Brain pericyte (primary cell): ENCODE measurements around the gene NCKAP5.

ENCODE experiments used
- DNase-seq: peaks from one replicate; pipeline ENCODE4 v3.0.0-alpha.2; 2012; ENCODE audit warnings: low read depth, low spot score

Gene NCKAP5

DNA sequence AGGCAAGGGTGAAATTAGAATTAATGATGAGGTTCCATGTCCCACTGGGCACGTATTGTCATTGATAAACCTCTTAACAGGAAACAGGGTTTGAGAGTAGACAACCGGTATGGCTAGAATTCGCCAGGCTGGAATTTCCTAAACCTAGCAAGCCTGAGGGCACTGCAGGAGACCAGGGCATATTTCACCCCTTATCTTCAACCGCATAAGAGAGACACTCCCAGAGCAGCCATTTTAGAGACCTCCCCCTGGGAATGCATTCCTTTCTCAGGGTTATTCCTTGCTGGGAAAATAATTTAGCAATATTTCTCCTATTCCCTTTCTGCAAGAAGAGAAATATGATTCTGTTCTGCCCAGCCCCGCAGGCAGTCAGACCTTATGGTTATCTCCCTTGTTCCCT, 563.6 kb downstream of the NCKAP5 start:
- DNase-seq = no peak

DNA sequence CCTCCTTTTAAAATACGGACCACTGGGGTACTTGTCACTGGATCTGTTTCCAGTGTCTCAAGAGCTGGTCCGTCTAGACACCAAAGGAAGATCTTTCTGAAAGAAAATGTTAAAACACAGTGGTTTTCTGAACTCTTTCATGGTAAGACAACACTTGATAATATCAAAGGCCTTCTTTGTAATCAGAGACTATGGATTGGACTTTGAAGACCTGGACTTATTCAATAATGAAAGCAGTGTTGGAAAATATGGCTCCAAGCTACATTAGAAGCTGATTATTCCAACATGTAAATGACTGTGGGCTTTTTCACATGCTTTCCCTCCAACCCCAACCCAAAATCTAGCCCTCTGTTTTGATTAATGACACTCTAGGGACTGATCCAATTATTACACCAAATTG, 568.8 kb downstream of the NCKAP5 start:
- no peak for DNase-seq

DNA sequence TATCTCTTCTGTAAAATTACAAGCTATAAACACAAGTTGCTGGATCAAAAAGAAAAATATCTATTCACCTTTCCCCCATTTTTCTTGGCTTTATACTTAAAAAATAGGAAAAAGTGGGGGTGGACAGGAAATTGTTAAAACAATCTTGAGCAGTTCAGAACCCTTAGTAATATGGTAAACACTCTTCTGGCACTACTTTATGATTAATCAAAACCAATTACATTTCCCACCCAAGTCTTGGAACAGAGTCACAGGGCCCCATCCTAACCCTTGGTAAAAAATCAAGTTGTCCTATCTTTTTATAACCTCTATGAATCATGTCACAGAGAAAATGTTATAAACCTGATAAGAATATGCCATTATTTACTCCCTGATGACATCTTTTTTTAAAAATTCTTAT, 570.0 kb downstream of the NCKAP5 start:
- DNase-seq = no peak

DNA sequence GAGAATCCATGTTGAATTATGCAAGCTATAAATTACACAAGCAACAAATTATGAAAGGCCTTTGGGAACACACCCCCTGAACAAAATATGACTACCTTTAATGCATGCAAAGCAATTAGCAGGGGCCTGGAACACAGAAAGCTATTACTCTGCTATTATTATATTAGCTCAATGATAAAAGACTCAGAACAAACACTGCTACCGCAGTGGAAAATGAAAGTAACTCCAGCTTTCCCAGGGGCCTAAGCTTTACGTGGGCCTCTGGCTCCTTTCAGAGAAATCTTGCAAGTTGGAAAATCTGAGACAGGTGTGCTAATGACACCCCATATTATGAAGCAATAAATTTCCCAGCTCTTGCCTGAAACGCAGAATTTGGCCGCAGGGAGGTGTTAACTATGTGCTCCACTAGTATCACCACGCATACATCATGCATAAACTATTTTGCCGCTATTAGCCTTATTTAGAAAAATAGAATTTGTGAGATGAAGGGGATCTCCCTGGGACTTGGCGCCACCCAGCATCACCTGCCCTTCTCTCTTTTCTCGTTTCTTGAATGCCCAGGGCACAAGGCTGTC, 576.7 kb downstream of the NCKAP5 start:
- DNase-seq = no peak

DNA sequence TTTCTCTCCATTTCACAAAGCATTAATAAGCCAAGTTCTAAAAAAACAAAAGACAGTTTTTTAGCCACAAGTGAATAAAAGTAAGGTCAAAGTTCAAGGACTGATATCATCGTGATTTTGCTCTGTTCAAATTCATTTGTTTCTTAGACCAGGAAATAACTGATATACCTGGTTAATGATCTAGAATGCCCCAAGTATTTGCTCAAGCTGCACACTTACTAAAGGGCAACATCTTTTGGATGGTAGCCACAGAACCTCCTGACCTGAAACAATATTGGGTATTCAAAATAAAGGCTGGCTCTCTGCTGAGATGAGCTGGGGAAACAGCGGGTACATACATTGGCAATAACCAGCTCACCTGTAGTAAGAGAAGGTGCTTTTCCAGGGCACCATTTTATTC, 583.5 kb downstream of the NCKAP5 start:
- DNase-seq = no peak

DNA sequence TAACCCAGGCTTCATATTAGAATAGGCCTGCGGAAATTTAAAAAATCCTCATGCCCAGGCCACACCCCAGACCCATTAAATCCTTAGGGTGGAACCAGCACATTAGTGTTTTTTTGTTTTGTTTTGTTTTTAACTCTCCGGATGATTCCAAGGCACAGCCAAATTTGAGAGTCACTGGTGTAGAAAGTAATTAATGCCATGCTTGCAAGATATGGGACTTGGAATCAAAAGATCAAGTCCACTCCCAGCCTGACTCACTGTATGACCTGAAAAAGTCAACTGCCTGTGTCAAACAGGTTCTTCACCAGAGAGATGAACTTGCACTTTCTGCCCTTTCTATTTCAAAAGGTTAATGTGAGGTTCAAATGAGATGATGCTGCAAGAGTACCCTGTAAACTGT, 588.0 kb downstream of the NCKAP5 start:
- DNase-seq = no peak

DNA sequence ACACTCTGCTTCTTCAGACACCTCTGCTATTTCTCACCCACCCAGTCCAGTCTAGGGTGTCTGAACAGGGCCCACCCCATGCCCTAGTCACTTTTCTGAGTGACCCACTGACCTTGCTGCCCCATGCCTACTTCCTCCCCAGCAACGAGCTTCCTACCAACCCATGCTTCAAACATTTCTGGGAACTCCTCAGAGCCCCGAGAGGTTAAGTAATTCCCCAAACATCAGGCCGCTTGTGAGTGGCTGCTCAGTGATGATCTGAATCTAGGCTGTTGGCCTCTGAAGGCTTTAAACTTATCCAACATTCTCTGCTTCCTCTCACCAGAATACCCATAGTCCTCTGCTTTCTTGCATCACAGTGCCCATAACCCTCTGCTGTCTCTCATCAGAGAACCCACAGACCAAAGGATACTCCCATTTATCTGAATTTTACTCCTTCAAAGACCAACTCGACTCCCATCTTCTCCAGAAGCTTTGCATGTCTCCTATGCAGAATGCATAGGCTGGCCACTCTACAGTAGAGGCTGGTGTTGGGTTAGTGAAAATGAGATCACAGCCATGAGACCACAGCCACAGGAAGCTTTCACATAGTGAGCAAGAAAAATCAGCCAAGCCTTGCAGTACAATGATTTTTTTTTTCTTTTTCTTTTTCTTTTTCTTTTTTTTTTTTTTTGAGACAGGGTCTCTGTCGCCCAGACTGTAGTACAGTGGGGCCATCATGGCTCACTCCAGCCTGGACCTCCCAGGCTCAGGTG, 588.7 kb downstream of the NCKAP5 start:
- no peak for DNase-seq

DNA sequence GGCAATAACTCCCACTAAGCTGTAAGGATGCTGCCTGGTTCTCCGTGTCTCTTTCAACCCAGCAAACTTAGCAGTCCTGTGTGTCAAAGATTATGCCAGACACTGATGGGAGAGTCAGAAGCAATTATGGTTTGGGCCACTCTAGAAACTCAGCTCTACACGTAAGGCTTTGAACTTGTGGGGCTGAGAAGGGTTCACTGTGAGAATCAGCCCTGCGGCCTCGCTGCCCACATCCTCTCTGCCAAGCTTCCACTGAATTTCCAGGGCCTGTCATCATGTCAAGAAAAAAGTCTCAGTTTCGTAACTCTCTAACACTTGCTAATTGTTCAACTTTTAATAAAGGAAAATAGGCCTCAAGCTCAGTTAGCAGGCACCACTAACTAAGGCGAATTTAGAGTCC, 589.4 kb downstream of the NCKAP5 start:
- no peak for DNase-seq

DNA sequence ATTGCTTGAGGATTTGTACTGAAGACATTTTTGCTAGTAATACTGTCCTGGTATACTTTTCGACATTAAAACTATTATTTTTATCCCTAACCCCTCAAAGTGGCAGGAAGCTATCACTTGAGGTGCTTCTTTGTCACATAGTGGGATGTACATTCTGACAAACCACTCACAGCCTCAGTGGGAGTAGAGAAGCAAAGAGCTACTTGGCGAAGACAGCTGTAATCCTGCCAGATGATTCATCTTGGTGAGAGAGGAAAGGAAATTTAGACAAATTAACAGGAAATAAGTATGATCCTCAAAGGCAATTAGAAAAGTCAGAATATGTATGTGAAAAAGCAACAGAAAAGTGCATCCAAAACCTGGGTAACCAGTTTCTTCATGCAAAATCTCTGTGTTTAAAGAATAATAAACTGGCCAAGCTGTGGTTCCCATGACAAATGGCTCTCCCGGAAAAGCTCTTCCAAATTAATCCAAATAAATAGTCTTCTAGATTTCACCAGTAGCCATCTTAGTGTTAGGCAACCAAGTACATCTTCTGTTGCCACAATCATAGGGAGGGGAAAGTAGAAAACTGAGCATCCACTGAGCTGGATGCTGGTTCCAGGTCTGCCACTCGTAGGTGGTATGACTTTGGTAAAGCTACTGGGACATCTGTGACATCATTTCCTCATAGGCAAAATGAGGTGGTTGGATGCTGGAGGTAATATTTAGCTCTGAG, 590.3 kb downstream of the NCKAP5 start:
- no peak for DNase-seq

DNA sequence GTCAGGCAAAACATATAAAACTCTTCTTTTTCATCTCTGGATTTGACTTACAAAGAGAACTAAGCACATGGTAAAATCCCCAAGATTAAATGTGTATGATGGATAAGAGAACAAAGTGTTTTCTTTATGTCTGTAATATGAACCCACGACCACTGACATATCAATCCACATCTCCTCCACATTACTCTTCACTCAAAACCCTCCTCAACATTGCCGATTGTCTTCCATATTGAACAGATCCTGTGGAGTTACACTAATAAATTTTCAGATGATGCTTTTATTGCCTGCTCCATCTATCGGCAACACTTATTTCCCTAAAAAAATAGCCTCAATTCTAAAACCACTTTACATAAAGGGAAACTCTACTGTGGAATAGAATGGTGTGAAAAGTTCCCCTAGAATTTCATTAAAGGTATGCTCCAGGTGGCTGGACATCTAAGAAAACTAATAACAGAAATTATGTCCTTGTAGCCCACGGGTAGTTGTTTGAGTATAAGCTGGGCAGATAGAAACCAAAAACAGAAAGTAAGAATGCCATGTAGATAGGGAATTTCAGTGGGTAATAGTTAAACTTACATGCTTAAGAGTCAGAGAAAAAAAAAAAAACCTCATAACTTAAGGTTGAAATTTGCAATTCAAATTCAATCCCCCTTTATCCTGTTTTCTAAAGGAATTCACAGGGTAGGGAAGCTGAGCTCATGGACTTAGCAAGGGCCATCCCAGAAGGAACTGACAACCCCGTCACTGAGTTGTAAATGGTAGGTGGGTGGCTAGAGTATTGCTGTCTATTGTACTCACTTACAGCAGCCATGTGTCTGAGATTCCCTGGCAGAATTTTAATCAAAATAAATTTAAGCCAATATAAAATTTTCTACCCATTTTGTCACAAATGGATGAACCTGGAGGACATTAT, 592.8 kb downstream of the NCKAP5 start:
- DNase-seq = no peak

DNA sequence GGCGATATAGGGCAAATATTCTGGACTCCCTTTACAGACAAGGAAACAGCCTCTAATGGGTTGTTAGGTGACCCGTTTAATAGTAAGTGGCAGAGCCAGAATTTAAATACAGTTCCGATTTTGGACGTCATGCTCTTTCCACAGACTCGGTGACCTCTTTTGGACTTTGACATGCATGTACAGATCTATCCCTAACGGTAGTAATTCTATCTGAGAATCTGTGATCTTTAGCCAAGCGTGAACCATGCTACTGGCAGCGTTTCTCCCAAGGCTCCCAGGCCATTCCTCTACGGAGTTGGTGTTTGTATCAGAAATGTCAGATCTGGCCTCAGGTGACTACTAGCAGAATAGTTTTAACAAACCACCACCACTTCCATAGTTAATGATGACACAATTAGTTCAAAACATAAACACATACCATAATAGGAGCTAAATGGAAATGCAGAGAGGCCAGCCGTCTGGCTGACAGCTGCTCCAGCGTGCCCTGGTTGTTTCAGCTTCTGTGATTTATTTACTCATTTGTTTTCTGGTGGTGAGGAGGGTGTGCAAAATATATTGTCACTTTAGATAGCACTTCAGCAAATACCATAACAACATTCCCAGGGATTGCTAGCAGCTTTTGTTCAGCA, 593.7 kb downstream of the NCKAP5 start:
- no peak for DNase-seq

DNA sequence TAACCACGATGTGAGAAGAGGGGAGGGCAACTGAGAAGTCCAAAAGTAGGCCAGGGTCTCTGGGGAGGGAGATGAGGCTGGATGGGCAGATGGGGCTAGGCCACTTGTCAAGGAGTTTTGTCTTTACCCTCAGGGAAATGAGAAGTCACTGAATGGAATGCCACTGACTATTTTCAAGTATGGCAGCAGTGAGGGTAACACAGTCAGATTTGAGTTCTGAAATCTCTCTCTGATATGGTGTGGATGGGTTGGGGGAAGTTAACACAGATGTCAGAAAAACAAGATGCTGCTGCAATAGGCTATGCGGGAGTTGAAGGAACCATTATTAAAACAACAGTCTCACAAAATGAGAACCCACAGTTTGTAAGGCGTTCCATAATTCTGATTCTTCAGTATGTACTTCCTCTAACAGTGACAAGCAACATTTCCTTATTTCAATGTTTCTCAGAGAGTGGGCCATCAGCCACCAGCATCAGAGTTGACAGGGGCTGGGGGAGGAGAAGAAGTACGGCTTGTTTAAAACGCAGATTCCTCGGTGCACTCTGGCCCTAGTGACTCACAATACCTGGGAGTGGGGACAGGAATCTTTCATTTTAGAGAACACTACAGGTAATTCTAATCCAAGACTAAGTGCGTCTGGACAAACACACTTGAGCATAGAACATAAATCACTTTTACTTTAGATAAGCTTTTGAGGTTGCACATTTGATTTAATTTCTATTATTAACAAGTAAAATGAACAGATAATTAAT, 596.8 kb downstream of the NCKAP5 start:
- DNase-seq = no peak

DNA sequence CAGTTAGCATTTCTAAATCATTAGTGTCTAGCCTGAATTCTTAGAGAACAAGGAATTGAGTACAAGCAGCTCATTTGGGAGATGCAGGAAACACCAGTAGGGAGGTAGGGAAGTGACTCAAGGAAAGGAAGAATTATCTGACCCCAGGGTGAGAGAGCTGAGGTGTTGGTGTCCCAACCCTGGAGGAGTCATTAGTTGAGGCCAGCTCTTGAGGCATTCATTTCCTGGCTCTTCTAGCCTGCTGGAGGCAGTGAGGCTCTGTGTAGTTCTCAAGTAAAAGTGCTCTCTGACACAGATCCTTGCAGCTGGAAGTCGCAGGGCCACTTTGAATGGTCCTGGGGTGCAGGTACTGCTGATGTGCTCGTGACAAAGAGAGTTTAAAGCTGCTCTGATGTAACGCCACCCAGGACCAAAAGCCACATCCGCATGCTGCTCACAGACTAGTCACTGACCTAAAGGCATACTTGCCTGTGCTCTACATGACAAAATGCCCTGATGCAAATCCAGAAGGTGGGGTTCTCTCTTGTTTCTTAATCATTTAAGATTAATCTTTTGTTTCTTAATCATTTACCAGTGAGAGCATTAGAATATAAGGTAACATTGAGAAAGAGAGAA, 598.8 kb downstream of the NCKAP5 start:
- DNase-seq = no peak

DNA sequence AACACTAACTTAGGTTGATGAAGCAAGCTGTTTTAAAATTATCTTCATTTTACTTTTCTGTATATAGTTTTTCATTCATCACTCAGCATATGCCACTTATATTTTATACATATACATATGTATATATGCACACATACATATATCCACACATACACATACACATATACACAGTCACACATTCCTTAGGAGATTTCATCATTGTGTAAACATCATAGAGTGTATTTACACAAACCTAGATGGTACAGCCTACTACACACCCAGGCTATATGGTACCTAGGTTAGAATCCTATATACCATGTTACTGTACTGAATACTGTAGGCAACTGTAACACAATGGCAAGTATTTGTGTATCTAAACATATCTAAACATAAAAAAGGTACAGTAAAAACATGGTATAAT, 602.8 kb downstream of the NCKAP5 start:
- DNase-seq = no peak

DNA sequence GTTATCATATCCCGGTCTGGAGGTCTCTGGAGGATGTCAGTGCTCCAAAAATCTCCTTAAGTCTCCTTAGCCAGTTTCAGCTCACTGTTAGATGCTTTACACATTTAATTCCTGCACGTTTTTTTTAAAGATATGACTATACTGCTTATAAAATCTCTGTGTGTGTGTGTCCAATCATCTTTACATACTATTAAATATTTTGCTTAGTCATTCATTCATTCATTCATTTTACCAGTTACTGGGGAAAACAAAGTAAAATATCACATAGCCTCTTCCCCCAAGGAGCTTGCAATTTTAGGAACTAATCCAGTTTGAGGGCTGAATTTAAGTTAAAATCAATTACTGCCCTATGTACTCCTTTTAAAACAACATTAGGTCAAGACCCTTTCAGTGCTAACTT, 605.1 kb downstream of the NCKAP5 start:
- no peak for DNase-seq

DNA sequence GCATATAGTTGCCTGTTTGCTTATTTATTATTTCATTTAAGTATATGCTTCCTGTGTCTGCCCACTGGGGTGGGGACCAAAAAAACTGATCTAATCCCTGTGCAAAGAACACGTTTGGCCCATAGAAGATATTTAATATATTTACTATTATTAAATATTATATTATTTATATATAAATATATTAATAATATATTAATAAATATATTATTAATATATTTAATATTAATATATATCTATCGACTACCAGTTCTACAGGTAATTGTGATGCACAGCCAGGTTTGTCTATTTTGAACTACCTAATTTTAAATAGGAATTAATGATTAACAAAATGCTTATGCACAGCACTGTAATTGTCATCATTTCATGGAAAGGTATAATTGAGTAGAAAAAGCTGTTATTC, 609.4 kb downstream of the NCKAP5 start:
- no peak for DNase-seq

DNA sequence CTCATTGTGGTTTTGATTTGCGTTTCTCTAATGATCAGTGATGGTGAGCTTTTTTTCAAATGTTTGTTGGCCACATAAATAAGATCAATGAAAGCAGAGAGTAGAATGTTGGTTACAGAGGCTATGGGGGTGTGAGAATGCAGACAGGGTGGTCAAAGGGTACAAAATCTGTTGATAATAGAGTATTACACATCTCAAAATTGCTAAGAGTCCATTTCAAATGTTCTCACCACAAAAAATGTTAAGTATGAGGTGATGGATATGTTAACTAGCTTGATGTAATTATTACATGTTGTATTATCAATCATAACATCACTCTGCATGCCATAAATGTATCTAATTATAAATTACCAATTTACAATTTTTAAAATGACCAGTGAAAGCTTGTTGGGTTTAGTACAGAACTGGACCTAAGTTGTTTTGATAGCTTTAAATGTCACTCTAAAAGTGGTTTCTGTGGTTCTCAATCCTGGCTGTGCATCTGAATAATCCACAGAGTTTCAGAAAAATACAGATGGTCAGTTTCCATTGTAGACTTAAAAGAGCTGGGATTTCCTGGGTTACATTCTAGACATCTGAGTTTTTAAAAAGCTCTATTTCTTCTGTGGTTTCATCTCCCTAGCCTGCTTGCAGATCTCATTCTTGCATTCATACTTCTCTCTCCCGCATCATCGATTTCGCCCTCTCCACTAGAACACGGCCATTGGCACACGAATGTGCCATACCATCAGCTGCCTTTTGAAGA, 612.2 kb downstream of the NCKAP5 start:
- no peak for DNase-seq

DNA sequence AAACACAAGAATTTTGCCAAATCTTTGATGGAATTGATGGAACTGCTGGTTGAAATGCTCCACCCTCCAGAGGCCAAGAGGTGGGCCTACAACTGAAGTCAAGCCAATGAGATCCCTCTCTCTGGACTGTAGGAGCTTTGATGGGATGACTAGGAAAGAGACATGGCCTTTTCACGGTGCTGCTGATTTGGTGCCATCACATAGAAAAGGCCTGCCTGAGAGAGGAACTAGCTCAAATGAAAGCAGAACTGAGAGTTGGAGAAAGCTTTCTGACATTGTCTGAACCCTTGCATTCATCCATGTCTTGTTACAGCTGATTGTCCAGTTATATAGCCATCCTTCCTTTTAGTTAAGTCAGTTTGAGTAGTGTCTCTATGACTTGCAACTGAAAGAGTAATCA, 614.5 kb downstream of the NCKAP5 start:
- DNase-seq = no peak

DNA sequence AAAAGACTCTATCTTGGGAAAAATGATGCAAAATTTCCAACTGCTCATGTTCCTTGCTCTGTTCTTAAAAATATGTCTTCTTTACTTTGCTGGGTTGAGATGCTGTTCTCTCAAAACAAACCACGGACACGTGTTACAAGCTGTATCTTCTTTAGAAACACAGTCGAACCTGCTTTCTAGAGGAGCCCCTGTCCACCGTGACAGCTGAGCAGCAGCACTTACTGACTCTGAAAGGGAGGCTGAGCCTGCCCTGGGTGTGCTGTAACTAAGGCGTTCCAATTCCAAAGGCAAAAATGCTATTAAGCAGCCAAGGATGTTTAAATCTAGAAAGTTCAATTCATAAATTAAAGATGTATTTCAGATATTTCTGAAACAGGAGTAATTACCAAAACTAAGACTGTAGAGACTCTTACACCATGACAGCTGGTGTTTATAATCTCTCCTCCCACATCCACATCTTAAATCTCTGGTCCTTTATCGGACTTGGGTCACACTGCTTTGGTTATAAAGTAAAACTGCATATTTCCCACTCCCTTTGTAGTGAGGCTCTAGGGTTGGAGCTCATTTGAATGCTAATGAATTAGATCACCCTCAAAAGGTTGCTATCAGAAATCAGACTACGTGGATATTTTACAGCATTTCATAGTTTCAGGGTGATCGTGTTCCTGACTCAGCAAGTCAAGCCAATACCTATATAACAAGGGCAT, 617.1 kb downstream of the NCKAP5 start:
- no peak for DNase-seq
